Testis (tissue), 2 donors: ENCODE measurements around the gene RNGTT.

Source experiments
- CTCF ChIP-seq, 3 experiments: fragments of 450-650 bp in 2 of 3; fragments of 200-600 bp in 1 of 3; sonication (generic) in 1 of 3; IDR thresholded peaks; one replicate each; pipeline ENCODE4 v1.5.1; 2016 to 2019; ENCODE audit warnings: antibody characterized with exemption in 3 of 3, mild to moderate bottlenecking in 2 of 3, moderate library complexity in 1 of 3
- POLR2A ChIP-seq: fragments of 450-650 bp; IDR thresholded peaks from one replicate; pipeline ENCODE4 v1.6.1; 2017; ENCODE audit warnings: antibody characterized with exemption, mild to moderate bottlenecking, moderate library complexity

- TF ChIP-seq CTCF (IDR thresholded peaks at IDR 0.05) = no peak
- TF ChIP-seq POLR2A = no peak
These were observed 94.0 kb downstream of the RNGTT start for GRCh38 chr6:88869263-88870020.
